ENCODE results near the gene AFF3. TPM values are rescaled to one million over a fixed set of nuclear protein-coding genes. Genes with fewer than 3 reads are reported as not detected.

AFF3 gene
- total and polyA plus RNA-seq, 5 donors: 4.0 to 22.0 (median 17.8) TPM

GRCh38 chr2:99861376-99861760 is 281.0 kb downstream of the AFF3 start:
- Histone ChIP-seq H3K4me1 (ENCODE audit: control insufficient read depth, insufficient read depth, low read length) (peaks cover 11% of the 10 kb centered on the region), H3K27ac (ENCODE audit: low read length) (no peak overlapping the region), H3K9me3 (ENCODE audit: control insufficient read depth, low read length) (no peaks in the 10 kb centered on the region), H3K4me3 (ENCODE audit: low read length) (no peak overlapping the region), H3K27me3 (ENCODE audit: control insufficient read depth, insufficient read depth) (no peaks in the 10 kb centered on the region)
- ATAC-seq (no peak), DNase-seq (no peak)
- WGBS: 44% methylated on average over 2 of the region's 2 CpGs
- intact Hi-C loops (cut with DNase I): no loop called here

GRCh38 chr2:99860720-99861375 is 281.5 kb downstream of the AFF3 start:
- H3K4me1 ChIP-seq (ENCODE audit: control insufficient read depth, insufficient read depth, low read length): peaks cover 11% of the 10 kb centered on the region
- DNase-seq (no peak), ATAC-seq (no peak)
- intact Hi-C loops (cut with DNase I): no loop called here
- no peaks in the 10 kb centered on the region for H3K9me3 ChIP-seq (ENCODE audit: control insufficient read depth, low read length)
- H3K27ac ChIP-seq (ENCODE audit: low read length): no peak overlapping the region
- H3K4me3 ChIP-seq (ENCODE audit: low read length): no peak overlapping the region
- 92% methylated on average over 4 of the region's 4 CpGs for WGBS
- no peaks in the 10 kb centered on the region for H3K27me3 ChIP-seq (ENCODE audit: control insufficient read depth, insufficient read depth)

- intact Hi-C loops (cut with DNase I): no loop called here
- ATAC-seq: no peak
- 94% methylated on average over 6 of the region's 6 CpGs for WGBS
Measured at GRCh38 chr2:99858951-99859596, 283.3 kb downstream of the AFF3 start.

GRCh38 chr2:99857867-99858444 is 284.4 kb downstream of the AFF3 start:
- Histone ChIP-seq H3K27ac (ENCODE audit: low read length) (no peak overlapping the region), H3K27me3 (ENCODE audit: control insufficient read depth, insufficient read depth) (no peaks in the 10 kb centered on the region), H3K4me1 (ENCODE audit: control insufficient read depth, insufficient read depth, low read length) (no peaks in the 10 kb centered on the region), H3K4me3 (ENCODE audit: low read length) (no peak overlapping the region), H3K9me3 (ENCODE audit: control insufficient read depth, low read length) (no peaks in the 10 kb centered on the region)
- intact Hi-C loops (cut with DNase I): no loop called here
- WGBS: 93% methylated on average over 4 of the region's 4 CpGs
- no peak for ATAC-seq
- no peak for DNase-seq

More at GRCh38 chr2:99858951-99859596, 283.3 kb downstream of the AFF3 start:
- H3K9me3 ChIP-seq (ENCODE audit: control insufficient read depth, low read length): no peaks in the 10 kb centered on the region
- H3K4me3 ChIP-seq (ENCODE audit: low read length): no peak overlapping the region
- H3K27me3 ChIP-seq (ENCODE audit: control insufficient read depth, insufficient read depth): no peaks in the 10 kb centered on the region
- peaks cover 2% of the 10 kb centered on the region for H3K4me1 ChIP-seq (ENCODE audit: control insufficient read depth, insufficient read depth, low read length)
- DNase-seq: no peak
- no peak overlapping the region for H3K27ac ChIP-seq (ENCODE audit: low read length)

GRCh38 chr2:99857372-99857771 is 285.0 kb downstream of the AFF3 start:
- no peaks in the 10 kb centered on the region for H3K9me3 ChIP-seq (ENCODE audit: control insufficient read depth, low read length)
- no peak overlapping the region for H3K27ac ChIP-seq (ENCODE audit: low read length)
- H3K4me1 ChIP-seq (ENCODE audit: control insufficient read depth, insufficient read depth, low read length): no peaks in the 10 kb centered on the region
- intact Hi-C loops (cut with DNase I): no loop called here
- ATAC-seq (no peak), DNase-seq (no peak)
- no peak overlapping the region for H3K4me3 ChIP-seq (ENCODE audit: low read length)
- WGBS: 94% methylated on average over 1 of the region's 1 CpG
- no peaks in the 10 kb centered on the region for H3K27me3 ChIP-seq (ENCODE audit: control insufficient read depth, insufficient read depth)

- DNase-seq (no peak), ATAC-seq (no peak)
- 76% methylated on average over 1 of the region's 1 CpG for WGBS
- intact Hi-C loops (cut with DNase I): no loop called here
- Histone ChIP-seq H3K4me3 (ENCODE audit: low read length) (no peak overlapping the region), H3K27ac (ENCODE audit: low read length) (no peak overlapping the region), H3K27me3 (ENCODE audit: control insufficient read depth, insufficient read depth) (no peaks in the 10 kb centered on the region), H3K4me1 (ENCODE audit: control insufficient read depth, insufficient read depth, low read length) (peaks cover 2% of the 10 kb centered on the region), H3K9me3 (ENCODE audit: control insufficient read depth, low read length) (no peaks in the 10 kb centered on the region)
Measured at GRCh38 chr2:99856119-99856518, 286.3 kb downstream of the AFF3 start.

- 37% methylated on average over 5 of the region's 5 CpGs for WGBS
- Histone ChIP-seq H3K9me3 (ENCODE audit: control insufficient read depth, low read length) (no peaks in the 10 kb centered on the region), H3K27ac (ENCODE audit: low read length) (no peak overlapping the region), H3K27me3 (ENCODE audit: control insufficient read depth, insufficient read depth) (no peaks in the 10 kb centered on the region), H3K4me1 (ENCODE audit: control insufficient read depth, insufficient read depth, low read length) (peaks cover 2% of the 10 kb centered on the region), H3K4me3 (ENCODE audit: low read length) (no peak overlapping the region)
- ATAC-seq: no peak
- intact Hi-C loops (cut with DNase I): no loop called here
- no peak for DNase-seq
Measured at GRCh38 chr2:99854236-99854852, 288.0 kb downstream of the AFF3 start.

- DNase-seq: no peak
- H3K4me1 ChIP-seq (ENCODE audit: control insufficient read depth, insufficient read depth, low read length): peaks cover 2% of the 10 kb centered on the region
- ATAC-seq: no peak
- no peaks in the 10 kb centered on the region for H3K9me3 ChIP-seq (ENCODE audit: control insufficient read depth, low read length)
- H3K27me3 ChIP-seq (ENCODE audit: control insufficient read depth, insufficient read depth): no peaks in the 10 kb centered on the region
- no peak overlapping the region for H3K27ac ChIP-seq (ENCODE audit: low read length)
- no peak overlapping the region for H3K4me3 ChIP-seq (ENCODE audit: low read length)
- 95% methylated on average over 2 of the region's 2 CpGs for WGBS
- intact Hi-C loops (cut with DNase I): no loop called here
Measured at GRCh38 chr2:99852956-99853355, 289.4 kb downstream of the AFF3 start.

- H3K9me3 ChIP-seq (ENCODE audit: control insufficient read depth, low read length): no peaks in the 10 kb centered on the region
- peaks cover 2% of the 10 kb centered on the region for H3K4me1 ChIP-seq (ENCODE audit: control insufficient read depth, insufficient read depth, low read length)
- ATAC-seq (no peak), DNase-seq (no peak)
- intact Hi-C loops (cut with DNase I): no loop called here
- H3K27me3 ChIP-seq (ENCODE audit: control insufficient read depth, insufficient read depth): no peaks in the 10 kb centered on the region
- H3K4me3 ChIP-seq (ENCODE audit: low read length): no peak overlapping the region
- 90% methylated on average over 6 of the region's 6 CpGs for WGBS
- no peak overlapping the region for H3K27ac ChIP-seq (ENCODE audit: low read length)
Measured at GRCh38 chr2:99852376-99852934, 289.9 kb downstream of the AFF3 start.

- Histone ChIP-seq H3K4me1 (ENCODE audit: control insufficient read depth, insufficient read depth, low read length) (peaks cover 2% of the 10 kb centered on the region), H3K27ac (ENCODE audit: low read length) (no peak overlapping the region), H3K27me3 (ENCODE audit: control insufficient read depth, insufficient read depth) (no peaks in the 10 kb centered on the region), H3K9me3 (ENCODE audit: control insufficient read depth, low read length) (no peaks in the 10 kb centered on the region), H3K4me3 (ENCODE audit: low read length) (no peak overlapping the region)
- DNase-seq (no peak), ATAC-seq (no peak)
- WGBS: 85% methylated on average over 4 of the region's 4 CpGs
- intact Hi-C loops (cut with DNase I): no loop called here
Measured at GRCh38 chr2:99851811-99852210, 290.6 kb downstream of the AFF3 start.

- 93% methylated on average over 2 of the region's 2 CpGs for WGBS
- Histone ChIP-seq H3K4me3 (ENCODE audit: low read length) (no peak overlapping the region), H3K27ac (ENCODE audit: low read length) (no peak overlapping the region)
Measured at GRCh38 chr2:99851089-99851488, 291.3 kb downstream of the AFF3 start.

More at GRCh38 chr2:99851089-99851488, 291.3 kb downstream of the AFF3 start:
- Histone ChIP-seq H3K9me3 (ENCODE audit: control insufficient read depth, low read length) (no peaks in the 10 kb centered on the region), H3K27me3 (ENCODE audit: control insufficient read depth, insufficient read depth) (no peaks in the 10 kb centered on the region), H3K4me1 (ENCODE audit: control insufficient read depth, insufficient read depth, low read length) (peaks cover 2% of the 10 kb centered on the region)
- no peak for ATAC-seq
- intact Hi-C loops (cut with DNase I): no loop called here
- DNase-seq: no peak

Measured in right cardiac atrium (tissue), 5 donors.